T-helper 2 cell treated with Interferon-gamma antibody and Interleukin-4, amounts not matched to agents 100 ng/mL and 5 ng/mL, for 36 hours (primary cell): Measurements from ENCODE around the gene TESK2. TPM values are rescaled to one million over a fixed set of nuclear protein-coding genes. Genes with fewer than 3 reads are reported as not detected.

Source experiments
- intact Hi-C: fragments of 100-400 bp; cut with micrococcal nuclease; formaldehyde crosslinking; loops from one replicate; pipeline ENCODE4 v1.15.1; 2023
- total RNA-seq: library from RNA; stranded (reverse); gene quantifications from 2 replicates; pipeline ENCODE4 v1.2.3, GENCODE V29; 2022

TESK2 gene
- total RNA-seq, 1 donor from 2014 or later = 2.0 TPM

- intact Hi-C loops = loop anchor here (5.0 kb wide), 1 partner anchor 208 kb away; the partner anchor contains the start of gene AKR1A1
Measured at GRCh38 chr1:45344499-45344898, 146.5 kb downstream of the TESK2 start.

GRCh38 chr1:45340816-45341466 lies 150.0 kb downstream of the TESK2 start:
- intact Hi-C loops = loop anchor here (1.0 to 5.0 kb wide), 9 partner anchors 38 to 667 kb away; partner anchors contain the start of genes AKR1A1, ARMH1, CCDC163 and MMACHC

- intact Hi-C loops = loop anchor here (1.0 to 5.0 kb wide), 10 partner anchors 37 to 907 kb away; partner anchors contain the start of genes AKR1A1, ARMH1, CCDC163 and MMACHC
Measured at GRCh38 chr1:45339789-45340558, 151.0 kb downstream of the TESK2 start, which contains the start of the genes MUTYH and TOE1. Gene MUTYH (minus strand): TSS chr1:45340440. CDS start chr1:45334505, 5,935 bp downstream. Gene TOE1 (plus strand): TSS chr1:45340170. CDS start chr1:45340253, 83 bp downstream.

GRCh38 chr1:45337630-45338325 lies 153.2 kb downstream of the TESK2 start:
- intact Hi-C loops = loop anchor here (2.0 kb wide), 1 partner anchor 909 kb away; the partner anchor contains the start of gene RAD54L

GRCh38 chr1:45335855-45336324 lies 155.1 kb downstream of the TESK2 start:
- intact Hi-C loops = no loop called here

GRCh38 chr1:45334308-45335245 lies 156.4 kb downstream of the TESK2 start:
- intact Hi-C loops = no loop called here

- intact Hi-C loops = no loop called here
Measured at GRCh38 chr1:45332346-45332720, 158.6 kb downstream of the TESK2 start.

GRCh38 chr1:45331436-45332345 lies 159.3 kb downstream of the TESK2 start:
- intact Hi-C loops = no loop called here

- intact Hi-C loops = no loop called here
Measured at GRCh38 chr1:45329445-45329844, 161.5 kb downstream of the TESK2 start.

- intact Hi-C loops = no loop called here
Measured at GRCh38 chr1:45328680-45329079, 162.3 kb downstream of the TESK2 start.

GRCh38 chr1:45327644-45328515 lies 163.1 kb downstream of the TESK2 start:
- intact Hi-C loops = no loop called here

GRCh38 chr1:45326627-45327623 lies 164.0 kb downstream of the TESK2 start, which contains the start of gene HPDL:
Gene HPDL (plus strand): TSS chr1:45326895. CDS start chr1:45327149, 254 bp downstream.
- intact Hi-C loops = loop anchor here (1.0 kb wide), 1 partner anchor 23 kb away; no protein-coding TSS in a partner anchor

- intact Hi-C loops = loop anchor here (1.0 kb wide), 1 partner anchor 22 kb away; no protein-coding TSS in a partner anchor
Measured at GRCh38 chr1:45325851-45326506, 165.0 kb downstream of the TESK2 start.

GRCh38 chr1:45322486-45323040 lies 168.4 kb downstream of the TESK2 start:
- intact Hi-C loops = no loop called here

- intact Hi-C loops = no loop called here
Measured at GRCh38 chr1:45321444-45321843, 169.5 kb downstream of the TESK2 start.

GRCh38 chr1:45319761-45320160 lies 171.2 kb downstream of the TESK2 start:
- intact Hi-C loops = no loop called here
